D341Med (cell line): ENCODE results near the gene P2RY2.
"Not testable (repeated sequence)": the region's sequence is repeated elsewhere in the genome, so short reads cannot be mapped to it uniquely, and the experiment has no call there.

Source experiments
- DNase-seq: peaks from one replicate; pipeline ENCODE4 v3.0.0; 2012; ENCODE audit warnings: low spot score

The P2RY2 gene

GRCh38 chr11:73267906-73268540 lies 49.9 kb downstream of the P2RY2 start:
- DNase-seq: no peak

GRCh38 chr11:73268671-73269271 lies 50.7 kb downstream of the P2RY2 start:
- DNase-seq: no peak

DNA sequence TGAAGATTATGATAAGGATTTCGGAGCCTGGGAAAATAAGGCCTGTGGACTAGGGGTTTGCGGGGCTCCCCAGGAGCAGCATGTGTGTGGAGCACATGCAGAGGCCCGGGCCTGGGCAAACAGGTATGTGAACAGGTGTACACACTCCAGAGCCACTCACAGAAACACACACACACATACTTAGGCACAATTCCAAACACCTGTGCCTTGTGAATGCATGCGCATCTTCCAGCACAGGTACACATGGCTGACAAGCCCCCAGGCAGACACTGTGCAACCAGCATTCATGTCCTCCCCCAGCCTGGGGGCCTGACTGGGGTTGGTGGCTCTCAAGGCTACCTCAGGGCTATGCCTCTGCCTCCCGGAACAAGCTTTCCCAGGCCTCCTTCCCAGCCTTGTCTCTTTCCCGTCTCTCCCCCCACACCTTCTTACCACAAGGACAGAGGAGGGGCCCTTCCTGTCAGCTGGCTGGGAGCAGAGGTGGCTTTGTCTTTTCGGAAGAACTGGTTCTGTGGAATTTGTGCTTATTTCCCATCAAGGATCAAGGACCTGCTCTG lies 51.5 kb downstream of the P2RY2 start:
- peak; percentile 1 for DNase-seq

GRCh38 chr11:73270016-73270854 lies 52.2 kb downstream of the P2RY2 start:
- no peak for DNase-seq

DNA sequence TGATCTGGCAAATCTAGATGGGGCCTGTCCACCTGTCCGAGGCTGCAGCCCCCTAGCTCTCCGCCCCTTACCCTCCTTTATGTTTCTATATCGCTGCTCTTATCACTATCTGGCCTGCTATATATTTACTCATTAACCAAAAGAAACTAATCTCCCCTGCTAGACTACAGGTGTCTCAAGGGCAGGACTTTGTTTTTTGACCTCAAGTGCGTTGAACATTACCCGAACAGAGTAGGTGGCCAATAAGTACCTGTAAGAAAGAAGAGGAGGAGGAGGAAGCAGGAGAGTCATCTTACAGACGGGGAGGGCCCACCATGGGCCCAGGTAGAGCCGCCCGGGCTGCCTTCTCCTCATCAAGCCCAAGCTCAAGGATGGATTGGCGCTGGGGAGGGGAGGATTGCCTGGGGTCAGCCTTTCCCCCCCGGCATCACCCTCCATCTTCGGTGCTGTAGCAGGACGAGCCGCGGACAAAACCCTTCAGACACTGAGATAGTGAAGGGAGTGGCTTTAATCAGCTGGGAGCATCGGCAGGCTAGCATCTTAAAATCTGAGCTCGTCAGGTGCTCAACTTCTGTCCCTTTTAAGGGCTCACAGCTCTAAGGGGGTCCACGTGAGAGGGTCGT lies 52.9 kb downstream of the P2RY2 start:
- no peak for DNase-seq

GRCh38 chr11:73271478-73271865 lies 53.4 kb downstream of the P2RY2 start:
- not testable (repeated sequence) for DNase-seq

DNA sequence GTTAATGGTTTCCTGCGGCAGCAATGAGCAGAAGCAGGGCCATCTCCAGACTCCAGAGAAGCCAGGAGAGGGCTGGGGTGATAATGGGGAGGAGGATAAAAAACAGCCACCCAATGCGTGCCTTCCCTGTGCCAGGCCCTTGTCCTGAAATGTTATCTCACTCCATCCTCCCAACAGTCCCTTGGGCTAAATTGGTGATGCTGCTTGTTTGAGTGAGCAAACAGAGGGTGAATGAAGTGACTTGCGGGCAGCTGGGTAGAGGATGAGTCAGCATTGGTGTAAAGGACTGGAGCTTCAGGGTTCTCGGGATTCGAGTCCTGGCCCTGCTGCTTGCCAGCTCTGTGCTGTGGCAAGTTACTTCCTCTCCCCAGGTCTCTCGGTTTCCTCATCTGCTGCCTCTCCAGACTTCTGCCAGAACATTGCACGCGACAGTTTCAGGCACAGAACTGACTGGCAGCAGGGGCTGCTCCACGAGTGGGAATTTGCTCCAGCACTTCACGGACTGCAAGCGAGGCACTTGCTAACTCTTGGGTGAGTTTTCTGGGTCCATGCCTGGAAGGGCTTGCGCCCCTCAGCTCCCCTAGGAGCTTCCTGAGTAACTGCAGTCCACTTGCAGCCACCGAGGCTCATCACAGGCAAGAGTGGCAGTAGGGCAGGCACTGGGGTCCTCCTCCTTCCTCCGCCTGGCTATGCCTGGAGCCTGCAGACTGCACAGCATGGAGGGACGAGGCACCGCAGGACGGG lies 54.0 kb downstream of the P2RY2 start, which contains the start of gene P2RY6:
TSS of gene P2RY6 (plus strand) at position 403 of the 744 bp plus-strand sequence. CDS start 24,181 bp downstream, outside the sequence.
- no peak for DNase-seq

DNA sequence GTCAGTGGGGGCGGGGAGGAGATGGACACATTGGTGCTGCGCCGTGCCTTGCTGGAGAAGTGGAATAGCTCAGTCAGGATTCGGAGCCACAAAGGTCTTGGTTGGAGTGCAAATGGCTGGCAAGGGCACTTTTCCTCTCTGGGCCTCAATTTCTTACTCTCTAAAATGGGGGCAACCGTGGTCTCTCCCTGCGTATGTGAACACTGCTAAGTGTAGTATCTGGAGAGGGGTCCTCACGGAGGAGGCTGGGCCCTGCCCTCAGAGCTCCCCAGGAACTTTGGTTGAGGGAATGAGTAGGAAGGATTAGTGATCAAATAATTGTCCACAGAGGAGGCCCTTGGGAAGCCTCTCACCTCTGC lies 54.6 kb downstream of the P2RY2 start:
- no peak for DNase-seq

- DNase-seq: no peak
Measured at GRCh38 chr11:73273222-73273895, 55.3 kb downstream of the P2RY2 start.

DNA sequence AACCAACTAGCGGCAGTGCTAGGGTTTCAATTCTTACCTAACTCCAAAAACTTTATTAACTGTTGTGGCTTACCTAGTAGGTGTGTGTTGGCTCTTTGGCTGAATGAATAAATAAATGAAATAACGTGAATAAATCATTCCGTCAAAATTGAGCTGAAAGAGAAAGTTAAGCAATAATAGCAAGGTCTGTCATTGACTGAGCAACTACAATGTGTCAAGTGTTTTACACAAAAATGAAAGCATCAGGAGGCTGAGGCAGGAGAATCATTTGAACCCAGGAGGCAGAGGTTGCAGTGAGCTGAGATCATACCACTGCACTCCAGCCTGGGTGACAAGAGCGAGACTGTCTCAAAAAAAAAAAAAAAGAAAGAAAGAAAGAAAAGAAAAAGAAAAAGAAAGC lies 56.1 kb downstream of the P2RY2 start:
- not testable (repeated sequence) for DNase-seq

GRCh38 chr11:73274722-73275380 lies 56.8 kb downstream of the P2RY2 start:
- DNase-seq: no peak

DNA sequence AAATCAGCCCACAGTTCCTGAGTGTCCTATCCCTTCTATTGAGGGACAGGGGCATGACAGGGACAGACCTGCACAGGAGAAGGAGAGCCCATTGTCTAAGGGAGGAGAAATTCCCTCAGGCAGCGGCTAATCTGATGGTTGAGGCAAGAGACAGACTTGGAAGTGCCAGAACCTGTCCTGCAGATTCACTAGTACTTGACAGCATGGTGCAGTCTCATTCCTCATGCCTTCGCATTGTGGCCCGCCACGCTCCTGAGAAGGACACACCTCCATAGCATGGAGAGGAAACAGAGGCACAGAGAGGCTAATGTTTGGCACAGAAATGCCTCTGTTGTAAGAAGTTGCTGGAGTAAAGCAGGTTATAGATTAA lies 57.3 kb downstream of the P2RY2 start:
- no peak for DNase-seq

DNA sequence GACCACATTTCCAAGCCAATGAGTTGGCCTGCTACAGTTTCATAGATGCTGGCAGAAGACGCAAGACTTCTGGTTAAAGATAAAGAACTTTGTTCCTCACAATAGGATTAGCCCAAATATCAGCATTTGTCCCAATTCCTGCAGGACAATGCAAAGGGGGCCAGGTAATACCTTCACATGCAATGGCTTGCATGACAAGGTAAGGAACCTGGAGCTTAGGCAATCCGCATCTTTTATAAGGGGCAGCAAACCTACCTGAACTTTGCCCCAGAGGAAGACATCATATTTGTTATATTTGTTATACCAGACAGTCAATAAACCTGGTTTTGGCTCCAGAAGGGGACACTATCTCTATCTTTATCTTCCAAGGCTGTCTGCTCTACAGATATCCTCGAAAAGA lies 59.4 kb downstream of the P2RY2 start:
- no peak for DNase-seq

DNA sequence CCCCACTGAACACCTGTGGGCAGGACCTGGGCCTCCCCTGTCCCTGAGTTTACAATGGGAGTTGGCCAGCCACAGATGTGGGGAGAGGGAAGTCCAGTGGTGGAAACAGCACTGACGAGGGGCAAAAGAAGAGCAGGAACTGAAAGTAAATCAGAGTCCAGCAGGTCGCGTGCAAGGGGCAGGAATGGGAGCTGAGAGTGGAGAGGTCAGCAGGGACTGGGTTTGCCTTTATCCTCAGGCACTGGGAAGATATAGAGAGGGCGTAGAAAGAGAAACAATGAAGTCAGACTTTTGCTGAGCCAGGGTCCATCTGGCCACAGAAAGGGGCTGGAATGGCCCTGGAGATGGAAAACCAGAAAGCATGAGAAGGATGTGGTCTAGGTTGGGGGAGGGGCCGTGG lies 62.5 kb downstream of the P2RY2 start:
- DNase-seq: no peak

DNA sequence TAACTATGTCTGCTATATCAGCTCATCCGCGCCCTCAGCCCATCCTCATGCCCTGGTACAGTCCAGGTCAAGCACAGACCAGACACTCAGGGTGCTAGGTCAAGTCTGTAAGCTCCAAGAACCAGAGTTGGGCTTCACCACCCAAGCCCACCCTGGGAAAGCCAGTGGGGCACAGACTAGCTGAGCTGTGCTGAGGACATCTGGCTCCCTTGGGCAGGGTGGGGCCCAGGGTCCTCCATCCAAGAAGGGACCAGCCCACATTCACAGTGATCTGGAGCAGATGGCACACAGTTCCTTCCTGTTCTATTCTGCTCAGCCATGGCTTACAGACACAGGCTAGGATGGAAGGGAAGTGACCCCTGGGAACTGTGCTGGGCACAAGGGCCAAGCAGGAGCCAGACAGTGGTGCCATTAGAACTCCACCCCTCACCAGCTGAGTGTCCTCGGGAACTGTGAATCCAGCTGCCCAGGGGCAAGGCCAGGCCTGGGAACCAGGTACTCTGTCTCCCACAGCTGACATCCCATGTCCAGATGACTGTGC lies 63.2 kb downstream of the P2RY2 start:
- DNase-seq: no peak

DNA sequence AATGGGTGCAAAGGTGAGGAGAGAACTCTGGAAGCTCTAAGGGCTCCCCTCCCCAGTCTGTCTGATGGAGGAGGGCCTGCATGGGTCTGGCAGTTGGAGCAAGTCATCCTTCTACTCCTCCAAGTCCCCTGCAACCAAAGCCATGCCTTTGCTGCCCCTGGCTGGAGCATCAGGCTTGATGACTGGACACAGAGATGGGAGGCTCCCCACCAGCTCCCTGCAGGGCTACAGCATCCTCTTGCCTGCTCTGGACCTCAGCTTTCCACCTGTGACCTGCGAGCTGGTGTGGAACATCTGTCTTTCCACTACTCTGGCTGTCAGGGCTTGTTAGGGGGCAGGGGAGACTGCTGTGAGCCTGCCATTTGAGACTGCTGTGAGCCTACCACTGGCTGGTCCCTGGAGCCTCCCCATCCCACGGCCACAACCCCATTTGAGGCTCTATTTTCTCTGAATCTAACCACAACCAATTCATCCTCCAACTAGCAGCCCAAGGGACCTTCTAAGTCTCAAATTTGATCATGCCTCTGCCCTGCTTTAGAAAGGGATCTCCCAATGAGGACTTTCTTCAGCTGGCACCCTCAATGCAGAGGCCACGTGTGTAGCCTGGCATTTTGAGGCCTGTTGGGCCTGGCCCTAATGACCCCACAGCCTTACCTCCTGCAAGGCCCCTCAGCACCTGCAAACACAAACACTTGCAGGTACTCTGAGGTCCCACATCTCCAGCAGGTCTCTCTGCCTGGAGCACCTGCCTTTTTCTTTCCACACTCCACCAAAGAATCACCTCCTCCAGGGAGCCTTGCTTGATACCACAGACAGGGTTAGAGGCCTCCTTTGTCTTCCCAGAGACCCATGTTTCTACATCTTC lies 63.9 kb downstream of the P2RY2 start:
- no peak for DNase-seq

- DNase-seq: no peak
Measured at GRCh38 chr11:73283276-73284000, 65.4 kb downstream of the P2RY2 start.

DNA sequence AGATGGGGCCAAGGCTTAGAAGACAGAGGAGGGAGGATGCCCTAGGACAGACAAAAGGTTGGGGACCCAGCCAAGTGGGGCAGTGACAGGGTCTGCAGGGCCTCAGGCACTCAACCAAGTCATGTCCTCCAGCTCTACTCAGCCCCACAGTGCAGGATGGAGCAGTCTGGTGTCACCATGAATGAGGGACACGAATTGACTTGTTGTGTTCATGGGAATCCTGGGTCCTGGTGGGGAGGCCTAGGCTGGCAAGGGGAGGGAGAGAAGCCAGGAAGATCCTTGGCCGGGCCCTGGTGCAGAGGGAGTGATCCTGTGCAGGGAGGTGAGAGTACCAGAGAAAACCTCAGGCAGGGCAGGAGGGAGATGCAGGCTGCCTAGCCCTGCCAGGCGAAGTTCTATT lies 66.0 kb downstream of the P2RY2 start:
- no peak for DNase-seq

GRCh38 chr11:73285721-73286120 lies 67.6 kb downstream of the P2RY2 start:
- no peak for DNase-seq
